GM19468 (cell line): ENCODE measurements around the gene TCN2.
"Not testable (repeated sequence)": the region's sequence is repeated elsewhere in the genome, so short reads cannot be mapped to it uniquely, and the experiment has no call there.

ENCODE experiments used
- ATAC-seq: cut with Tn5 transposase; IDR thresholded peaks from one replicate; pipeline ENCODE4 v1.9.1; 2021; ENCODE audit warnings: mild to moderate bottlenecking, moderate library complexity, moderate number of reproducible peaks; ENCODE audit not compliant: unreplicated experiment; ENCODE audit errors: extremely low read depth

TCN2 gene

DNA sequence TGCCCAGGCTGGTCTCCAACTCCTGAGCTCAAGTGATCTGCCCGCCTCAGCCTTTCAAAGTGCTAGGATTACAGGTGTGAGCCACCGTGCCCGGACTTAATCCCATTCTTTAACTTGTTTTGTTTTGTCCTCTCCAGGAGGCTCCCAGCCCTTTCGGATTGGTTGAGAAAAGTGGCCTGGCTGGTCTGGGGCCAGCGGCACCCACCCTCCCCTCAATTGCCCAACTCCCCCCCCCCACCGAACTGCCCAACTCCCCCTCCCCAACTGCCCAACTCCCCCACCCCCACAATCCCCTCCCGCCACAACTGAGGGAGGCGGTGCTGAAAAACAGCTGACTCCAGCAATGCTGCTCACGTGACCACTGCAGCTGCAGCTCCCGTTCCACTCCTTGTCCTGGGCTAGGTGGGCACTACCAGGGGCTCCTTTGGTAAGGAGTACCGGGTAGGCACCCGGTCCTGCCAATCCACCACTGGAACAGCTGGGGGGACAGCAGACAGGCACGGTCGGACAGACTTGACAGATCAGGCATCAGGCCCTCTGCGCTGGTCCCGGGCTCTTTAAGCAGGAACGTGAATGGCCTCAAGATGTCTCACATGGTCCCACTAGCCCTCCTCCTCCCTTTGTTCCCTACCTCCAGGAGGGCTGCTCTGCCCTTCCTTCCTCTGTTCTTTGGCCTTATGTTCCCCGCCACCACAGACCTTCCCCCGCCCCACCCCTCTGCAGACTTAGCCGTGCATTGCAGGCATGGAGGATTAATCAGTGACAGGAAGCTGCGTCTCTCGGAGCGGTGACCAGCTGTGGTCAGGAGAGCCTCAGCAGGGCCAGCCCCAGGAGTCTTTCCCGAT lies at the start of gene TCN2:
Gene TCN2 (plus strand): TSS at position 720 of the 845 bp plus-strand sequence. CDS start 158 bp downstream, outside the sequence.
- ATAC-seq, result no peak

DNA sequence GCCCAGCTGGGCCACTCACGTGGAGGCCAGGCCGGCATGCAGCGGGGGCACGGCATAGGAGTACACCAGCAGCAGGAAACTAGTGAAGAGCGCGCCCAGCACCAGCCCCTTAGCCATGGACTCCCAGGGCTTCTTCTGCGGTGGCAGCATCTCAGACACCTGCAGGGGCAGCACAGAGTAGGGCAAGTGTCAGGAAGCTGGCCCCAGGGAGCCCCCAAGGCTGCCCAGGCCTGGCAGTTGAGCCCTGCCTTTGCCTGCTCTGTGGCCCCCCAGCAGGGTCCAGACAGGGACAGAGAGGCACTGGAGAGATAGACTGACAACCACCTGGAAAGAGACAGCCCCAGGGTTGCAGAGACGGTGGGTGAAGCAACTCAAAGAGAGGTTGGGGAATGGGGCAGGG lies 49.7 kb upstream of the TCN2 start:
- ATAC-seq, result no peak

DNA sequence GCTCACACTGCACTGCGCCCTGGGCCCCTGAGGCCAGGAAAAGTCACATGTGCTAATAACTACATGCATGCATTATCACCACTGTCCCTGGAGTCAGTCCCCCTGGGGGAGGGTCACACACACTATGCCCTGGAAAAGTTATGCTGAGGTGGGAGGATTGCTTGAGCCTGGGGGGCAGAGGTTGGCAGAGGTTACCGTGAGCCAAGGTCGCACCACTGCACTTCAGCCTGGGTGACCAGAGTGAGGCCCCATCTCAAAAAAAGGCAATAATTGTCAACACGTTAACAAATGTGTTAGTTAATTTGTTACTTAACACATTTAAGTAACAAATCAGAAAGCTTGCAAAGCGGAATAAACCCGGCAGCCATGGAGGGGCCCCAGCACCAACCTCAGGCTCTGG lies 47.1 kb upstream of the TCN2 start:
- no peak for ATAC-seq

DNA sequence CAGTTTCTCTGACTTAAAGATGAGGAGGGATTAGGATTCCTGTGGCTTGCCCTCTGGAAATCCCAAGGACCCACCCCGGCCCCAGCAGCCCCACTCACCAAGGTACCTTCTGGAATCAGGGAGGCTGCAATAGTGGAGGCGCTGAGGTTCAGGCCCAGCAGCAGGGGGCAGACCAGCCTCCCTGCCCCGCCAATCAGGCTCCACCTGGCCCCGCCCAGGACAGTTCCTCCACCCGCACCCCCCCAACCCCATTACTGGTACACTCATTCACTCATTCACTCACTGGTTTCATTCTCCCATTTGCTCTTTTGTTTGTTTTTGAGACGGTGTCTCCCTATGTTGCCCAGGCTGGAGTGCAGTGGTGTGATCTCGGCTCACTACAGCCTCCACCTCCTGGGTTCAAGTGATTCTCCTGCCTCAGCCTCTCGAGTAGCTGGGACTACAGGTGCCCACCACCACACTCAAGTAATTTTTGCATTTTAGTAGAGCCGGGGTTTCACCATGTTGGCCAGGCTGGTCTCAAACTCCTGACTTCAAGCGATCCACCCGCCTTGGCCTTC lies 46.3 kb upstream of the TCN2 start:
- not testable (repeated sequence) for ATAC-seq

DNA sequence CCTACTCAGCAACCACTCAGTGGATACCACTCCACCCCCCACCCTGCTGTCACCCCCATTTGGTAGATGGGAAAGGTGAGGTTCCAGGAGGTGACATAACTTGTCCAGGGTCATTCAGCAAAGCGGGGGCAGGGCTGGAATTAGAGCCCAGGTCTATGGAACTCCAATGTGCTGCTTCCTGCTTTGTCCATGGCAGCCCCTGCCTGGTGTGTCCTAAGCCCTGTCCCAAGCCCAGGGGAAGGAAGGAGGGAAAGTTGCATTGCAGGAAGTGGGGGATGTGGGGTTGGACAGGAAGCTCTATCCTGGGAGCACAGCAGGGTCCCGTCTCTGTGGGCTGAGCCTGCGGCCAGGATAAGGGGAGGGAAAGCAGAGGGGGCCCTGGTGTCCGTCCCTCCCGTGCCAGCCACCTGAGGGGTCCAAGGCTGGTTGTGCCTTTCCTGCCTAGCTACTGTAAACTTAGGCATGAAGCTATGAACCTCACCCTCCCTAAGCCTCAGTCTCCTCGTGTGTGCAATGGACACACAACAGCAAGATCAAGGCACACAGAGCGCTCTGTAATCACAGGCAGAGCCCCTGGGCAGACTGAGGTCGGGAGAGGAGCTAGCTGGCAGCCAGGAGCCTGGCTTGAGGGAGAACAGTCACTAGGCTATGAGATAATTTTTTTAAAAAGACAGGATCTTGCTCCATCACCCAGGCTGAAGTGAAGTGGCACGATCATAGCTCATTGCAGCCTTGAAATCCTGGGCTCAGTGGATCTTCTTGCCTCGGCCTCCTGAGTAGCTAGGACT lies 45.4 kb upstream of the TCN2 start:
- no peak for ATAC-seq

DNA sequence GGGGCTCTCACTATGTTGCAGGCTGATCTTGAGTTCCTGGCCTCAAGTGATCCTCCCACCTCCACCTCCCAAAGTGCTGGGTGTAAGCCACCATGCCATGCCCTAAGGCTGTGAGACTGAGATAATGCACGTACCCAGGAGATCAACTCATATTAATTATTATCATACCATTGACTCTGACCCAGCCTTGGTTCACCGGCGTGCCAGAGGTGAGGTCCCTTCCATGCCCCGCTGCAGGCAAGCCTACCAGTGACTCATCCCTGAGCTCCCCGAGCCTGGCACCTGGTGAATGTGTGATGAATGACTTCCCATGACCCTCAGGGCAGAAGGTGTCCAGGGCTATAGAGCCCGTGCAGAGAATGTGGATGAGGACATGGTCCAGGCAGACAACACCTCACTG lies 44.6 kb upstream of the TCN2 start:
- ATAC-seq, result no peak

DNA sequence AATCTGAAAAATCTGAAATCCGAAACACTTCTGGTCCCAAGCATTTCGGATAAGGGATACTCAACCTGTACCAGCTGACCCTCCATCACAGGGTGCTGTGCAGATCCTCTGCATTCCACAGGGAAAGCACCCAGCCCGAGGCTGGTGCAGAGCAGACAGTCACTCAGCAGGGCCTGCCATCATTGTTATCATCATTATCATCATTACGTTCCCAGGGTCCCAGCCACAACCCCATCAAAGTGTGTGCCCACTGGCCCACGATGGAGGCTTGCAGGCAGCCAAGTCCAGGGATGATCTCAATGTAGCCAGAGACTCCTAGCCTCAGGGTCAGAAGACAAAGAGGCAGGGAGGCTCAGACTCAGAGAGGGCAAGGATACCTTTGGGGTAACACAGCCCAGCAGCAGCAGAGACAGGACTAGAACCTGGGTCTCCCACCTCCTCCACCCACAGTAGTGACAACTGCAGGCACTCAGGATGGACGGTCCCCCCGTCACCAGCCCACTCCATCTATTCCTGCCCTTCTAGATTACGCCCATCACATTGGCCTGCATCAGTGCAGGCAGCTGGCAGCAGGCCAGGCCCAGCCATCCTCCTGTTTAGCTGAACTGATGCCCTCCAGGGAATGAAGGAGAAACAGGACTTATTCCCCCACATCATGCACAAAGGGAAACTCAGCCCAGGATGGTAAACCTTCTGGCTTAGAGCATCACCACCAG lies 42.8 kb upstream of the TCN2 start:
- ATAC-seq, result no peak

DNA sequence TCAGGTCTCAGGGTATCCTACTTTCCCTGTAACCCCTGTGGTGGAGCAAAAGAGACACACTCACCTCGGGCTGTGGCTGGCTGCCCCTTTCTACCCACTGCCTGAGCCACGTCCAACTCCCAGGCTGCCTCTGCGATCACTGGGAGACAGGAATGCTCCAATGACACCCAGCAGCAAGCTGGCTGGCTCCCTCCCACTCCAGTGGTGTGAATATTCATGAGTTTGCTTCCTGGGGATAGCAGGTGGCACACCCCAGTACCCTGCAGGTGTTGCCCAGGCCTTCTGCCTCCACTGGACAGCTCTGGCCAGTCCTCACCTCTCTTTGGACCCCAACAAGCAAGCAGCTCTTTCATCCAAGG lies 42.2 kb upstream of the TCN2 start:
- ATAC-seq, result no peak

DNA sequence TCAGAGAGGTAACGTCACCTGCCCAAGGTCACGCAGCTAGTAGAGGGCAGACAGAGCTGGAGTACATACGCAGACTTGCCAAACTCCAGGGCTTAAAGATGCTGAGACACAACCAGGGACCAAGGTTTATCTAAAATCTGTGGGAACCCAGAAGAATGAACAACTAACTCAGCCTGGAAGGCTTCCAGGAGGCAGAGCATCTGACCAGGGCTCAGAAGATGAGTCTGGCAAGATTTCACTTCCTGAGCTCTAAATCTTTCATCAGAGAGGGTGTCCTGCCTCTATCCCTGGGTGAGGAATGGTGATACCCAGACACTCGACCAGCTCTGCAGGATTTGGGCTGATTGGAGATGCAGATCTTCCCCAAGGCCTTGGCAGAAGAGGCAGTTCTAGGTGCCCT lies 41.6 kb upstream of the TCN2 start:
- ATAC-seq, result no peak

DNA sequence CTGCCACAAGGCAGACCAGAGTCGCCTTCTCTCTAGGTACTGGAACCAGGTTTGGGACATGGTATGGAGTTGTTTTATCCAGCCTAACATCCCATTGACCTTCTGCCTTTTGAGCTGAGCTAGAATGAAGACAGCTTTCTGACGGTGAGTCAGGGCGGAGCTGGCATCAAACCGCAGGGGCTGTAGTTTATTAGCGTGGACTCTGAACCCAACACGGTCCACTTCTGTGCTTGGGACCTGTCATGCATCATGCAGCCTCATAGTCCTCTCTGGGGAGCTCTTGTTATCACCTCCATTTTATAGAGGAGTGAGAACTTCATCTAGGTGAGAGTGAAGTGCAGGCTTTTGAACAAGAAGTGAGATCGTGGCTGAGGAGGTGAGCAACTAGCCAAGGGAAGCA lies 40.8 kb upstream of the TCN2 start:
- ATAC-seq, result no peak

DNA sequence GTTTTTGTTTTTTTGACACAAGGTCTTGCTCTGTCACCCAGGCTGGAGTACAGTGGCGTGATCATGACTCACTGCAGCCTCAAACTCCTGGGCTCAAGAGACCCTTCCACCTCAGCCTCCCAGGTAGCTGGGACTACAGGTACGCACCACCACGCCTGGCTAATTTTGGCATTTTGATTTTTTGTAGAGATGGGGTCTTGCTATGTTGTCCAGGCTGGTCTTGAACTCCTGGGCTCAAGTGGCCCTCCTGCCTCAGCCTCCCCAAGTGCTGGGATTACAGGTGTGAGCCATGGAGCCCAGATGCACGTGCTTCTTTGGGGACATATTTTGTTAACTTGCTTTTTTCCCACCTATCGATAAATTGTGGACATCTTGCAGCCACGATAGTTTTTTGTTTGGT lies 39.7 kb upstream of the TCN2 start:
- not testable (repeated sequence) for ATAC-seq

DNA sequence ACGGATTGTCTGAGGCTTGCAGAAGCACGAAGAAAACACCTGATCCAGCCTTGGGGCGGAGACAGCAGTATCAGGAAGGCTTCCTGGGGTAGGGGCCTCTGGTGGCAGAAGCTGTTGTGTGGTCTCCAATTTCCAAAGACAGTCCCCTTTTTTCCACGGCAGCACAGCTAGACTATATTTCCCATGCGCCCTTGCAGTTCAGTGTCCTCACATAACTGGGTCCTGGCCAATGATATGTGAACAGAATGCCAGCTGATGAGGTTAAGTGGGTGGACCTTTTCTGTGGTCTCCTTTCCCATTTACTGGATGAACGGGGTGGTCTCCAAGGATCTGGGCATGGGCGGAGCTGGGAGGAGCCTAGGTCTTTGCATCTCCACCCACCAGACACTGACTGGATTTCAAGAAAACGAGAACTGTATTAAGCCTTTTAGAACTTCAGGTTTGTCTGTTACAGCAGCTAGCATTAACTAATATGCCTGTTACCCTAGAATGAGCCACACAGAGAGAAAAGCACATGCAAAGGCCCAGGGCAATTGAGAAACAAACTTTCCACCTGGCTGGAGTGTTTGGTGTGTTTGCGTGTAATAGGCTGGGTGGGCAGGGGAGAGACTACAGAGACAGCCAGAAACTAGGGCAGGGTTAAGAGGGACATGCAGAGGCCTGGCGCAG lies 38.7 kb upstream of the TCN2 start:
- ATAC-seq, result no peak

DNA sequence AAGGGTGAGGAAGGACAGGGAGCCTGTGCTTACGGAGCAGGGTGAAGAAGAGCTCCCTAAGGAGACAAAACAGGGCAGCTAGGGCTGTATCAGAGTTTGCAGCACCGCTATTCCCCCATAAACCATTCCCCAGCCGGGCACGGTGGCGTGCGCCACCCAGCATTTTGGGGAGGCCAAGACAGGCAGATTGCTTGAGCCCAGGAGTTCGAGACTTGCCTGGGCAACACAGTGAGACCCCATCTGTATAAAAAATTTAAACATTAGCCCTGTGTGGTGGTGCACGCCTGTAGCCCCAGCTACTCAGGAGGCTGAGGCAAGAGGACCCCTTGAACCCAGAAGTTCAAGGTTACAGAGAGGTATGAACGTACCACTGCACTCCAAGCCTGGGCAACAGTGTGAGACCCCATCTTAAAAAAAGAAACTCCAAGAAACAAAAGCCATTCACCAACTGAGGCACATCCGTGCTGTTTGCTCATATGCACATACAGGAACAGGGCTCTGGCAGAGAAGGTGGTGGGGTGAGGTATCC lies 37.2 kb upstream of the TCN2 start:
- ATAC-seq, result no peak

DNA sequence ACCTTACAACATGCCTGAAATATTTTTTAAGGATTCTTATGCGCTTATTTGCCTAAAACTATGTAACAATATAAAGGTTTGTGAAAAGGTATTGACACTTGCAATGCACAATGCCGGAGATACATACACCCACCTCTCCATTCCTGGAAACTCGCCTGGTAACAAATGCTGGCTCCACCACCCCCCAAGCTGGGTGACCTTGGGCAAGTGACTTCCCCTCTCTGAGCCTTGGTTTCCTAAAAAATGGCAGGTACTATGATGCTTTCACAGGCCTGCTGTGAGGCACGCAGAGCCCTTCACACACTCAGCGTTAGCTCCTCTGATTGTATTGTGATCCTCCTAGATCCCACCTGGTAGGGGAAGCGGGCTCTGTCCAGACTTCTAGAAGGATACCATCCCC lies 34.8 kb upstream of the TCN2 start:
- no peak for ATAC-seq

DNA sequence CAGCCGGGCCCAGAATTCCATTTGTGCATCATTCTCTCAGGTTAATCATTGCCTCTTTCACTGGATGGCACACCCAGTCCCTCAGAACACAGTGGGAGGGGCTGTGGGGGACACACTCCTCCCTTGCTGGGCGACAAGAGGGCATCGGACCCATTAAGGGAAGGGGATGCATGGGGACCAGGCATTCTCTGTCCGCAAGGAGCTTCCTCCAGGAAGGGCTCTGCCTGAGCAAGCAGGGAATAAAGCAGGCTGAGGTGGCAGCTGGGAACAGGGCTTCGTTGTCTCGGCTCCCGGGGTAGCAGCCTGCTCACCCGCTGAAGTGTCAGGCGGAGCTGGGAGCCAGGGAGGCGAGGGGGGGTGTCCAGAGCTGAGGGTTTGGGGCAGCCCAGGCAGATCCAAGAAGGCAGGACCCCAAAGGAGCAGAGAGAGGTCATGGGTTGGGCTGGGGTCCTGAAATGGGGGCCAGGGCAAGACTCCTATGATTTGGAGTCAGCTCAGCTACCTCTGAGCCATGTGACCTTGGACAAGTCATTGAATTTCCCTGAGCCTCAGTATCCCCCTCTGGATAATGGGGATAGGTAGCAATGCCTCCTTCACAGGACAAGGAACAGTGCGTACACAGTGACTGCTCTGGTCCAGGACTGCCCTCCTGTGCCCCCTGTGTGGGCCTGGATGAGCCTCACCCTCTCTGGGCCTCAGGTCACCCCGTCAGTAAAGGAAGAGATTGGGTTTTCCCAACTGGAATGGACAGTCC lies 34.0 kb upstream of the TCN2 start:
- no peak for ATAC-seq

DNA sequence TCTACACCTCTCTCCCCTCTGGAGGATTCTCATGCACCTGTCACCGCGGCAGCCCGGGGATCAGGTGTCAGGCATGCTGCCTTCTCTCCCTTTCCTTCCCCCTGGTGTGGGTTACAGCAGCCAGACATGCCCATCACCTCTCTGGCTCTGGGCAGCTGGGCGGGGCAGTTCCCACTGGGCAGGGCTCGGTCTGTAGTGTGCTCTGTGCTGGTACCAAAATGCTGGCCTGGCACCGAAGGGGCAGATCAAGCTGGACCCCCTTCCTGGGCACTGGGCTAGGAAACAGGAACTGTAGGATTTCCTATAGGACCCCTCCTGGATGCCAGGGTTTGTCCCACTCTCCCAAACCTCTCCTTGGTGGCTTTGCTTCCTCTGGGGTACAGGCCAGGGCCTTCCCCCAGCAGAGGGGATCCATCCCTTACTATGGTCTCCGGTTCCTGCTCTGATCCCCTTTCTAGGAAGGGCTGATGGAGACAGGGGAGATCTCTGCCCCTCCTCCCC lies 33.3 kb upstream of the TCN2 start:
- ATAC-seq, result no peak

DNA sequence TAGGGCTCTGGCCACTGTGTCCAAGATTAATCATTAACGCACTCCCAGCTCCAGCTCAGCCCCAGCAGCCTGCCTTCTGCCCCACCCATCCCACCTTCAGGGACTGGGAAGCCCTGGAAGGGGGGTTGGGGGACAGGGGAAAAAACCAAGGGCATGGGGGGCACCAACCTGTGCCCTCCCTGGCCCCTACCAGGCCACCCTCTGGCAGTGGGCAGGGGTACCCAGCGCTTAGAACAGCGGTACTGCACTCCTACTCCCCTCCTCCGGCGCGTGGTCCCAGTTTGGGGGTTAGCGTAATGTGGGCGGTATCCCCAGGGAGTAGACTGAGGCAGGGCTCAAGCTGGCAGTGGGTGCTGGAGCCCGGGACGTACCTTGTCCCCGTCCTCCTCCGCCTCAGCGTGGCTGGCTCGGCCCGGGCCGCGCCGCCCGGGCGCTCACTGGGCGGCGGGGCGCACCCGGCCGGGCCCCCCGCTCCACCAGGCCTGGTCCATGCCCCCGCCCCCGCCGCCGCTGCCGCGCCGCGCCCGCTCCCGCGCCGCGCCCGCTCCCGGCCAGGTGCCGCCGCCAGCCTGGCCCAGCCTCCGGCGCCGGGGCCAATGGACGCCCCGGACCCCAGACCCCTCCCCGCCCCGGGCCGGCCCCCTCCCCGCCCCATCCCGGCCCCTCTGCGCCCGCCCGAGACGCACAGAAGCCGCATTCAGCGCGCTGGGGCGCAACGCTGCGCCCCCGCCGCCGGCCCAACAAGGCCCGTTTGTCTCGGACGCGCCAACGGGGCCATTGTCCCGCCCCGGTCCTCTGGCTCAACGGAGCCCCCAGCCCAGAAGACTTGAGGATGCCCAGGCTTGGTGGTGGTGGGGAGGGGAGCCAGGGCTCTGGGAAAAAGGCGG lies 32.6 kb upstream of the TCN2 start, which contains the start of gene GAL3ST1:
Gene GAL3ST1 (minus strand): TSS at position 571 of the 887 bp plus-strand sequence. CDS start 17,273 bp downstream, outside the sequence.
- ATAC-seq, result no peak
